H1 (cell line): Measurements from ENCODE around the gene LHPP. TPM values are rescaled to one million over a fixed set of nuclear protein-coding genes. Genes with fewer than 3 reads are reported as not detected.

Source experiments
- CTCF ChIA-PET: fragments of 300-600 bp; sonication (Branson Sonifier 250); formaldehyde crosslinking; loops from one replicate; lab custom pipeline; 2021; ENCODE audit not compliant: partially characterized antibody; lab: Charles Lee
- POLR2A ChIA-PET: fragments of 300-600 bp; sonication (Branson Sonifier 250); formaldehyde crosslinking; loops from one replicate; lab custom pipeline; 2021; ENCODE audit warnings: inconsistent platforms; ENCODE audit not compliant: partially characterized antibody; lab: Charles Lee
- DNase-seq, 2 experiments: peaks; one replicate each; pipeline versions ENCODE4 v3.0.0 to v3.0.0-alpha.2; 2010 to 2022; ENCODE audit warnings: low spot score in 2 of 2, low read depth in 1 of 2, mixed read lengths in 1 of 2
- FAIRE-seq: peaks from 2 replicates; lab custom pipeline; 2011; peaks lifted over from hg19 to GRCh38; lab: Jason Lieb, UNC
- H2AFZ ChIP-seq: 2 replicates; pipeline ENCODE4 v1.8.1; 2012; ENCODE audit warnings: low read length, inconsistent platforms
- H2AK5ac ChIP-seq: 2 replicates; pipeline ENCODE4 v1.6.1; 2013; ENCODE audit warnings: low read depth, low read length
- H2BK120ac ChIP-seq: replicated peaks from 2 replicates; pipeline ENCODE3; 2013; ENCODE audit warnings: low read depth, low read length, inconsistent platforms
- H2BK12ac ChIP-seq: 2 replicates; pipeline ENCODE4 v1.6.1; 2013; ENCODE audit warnings: low read depth, low read length
- H2BK15ac ChIP-seq: 2 replicates; pipeline ENCODE4 v1.6.1; 2013; ENCODE audit warnings: low read length
- H2BK20ac ChIP-seq: 2 replicates; pipeline ENCODE4 v1.6.1; 2013; ENCODE audit warnings: low read length
- H2BK5ac ChIP-seq: 2 replicates; pipeline ENCODE4 v1.6.1; 2013; ENCODE audit warnings: low read depth, low read length
- H3K14ac ChIP-seq: 2 replicates; pipeline ENCODE4 v1.6.1; 2013; ENCODE audit warnings: inconsistent platforms; ENCODE audit not compliant: insufficient read length
- H3K18ac ChIP-seq: 2 replicates; pipeline ENCODE4 v1.6.1; 2013; ENCODE audit warnings: low read length; ENCODE audit errors: extremely low read depth
- H3K23ac ChIP-seq: 2 replicates; pipeline ENCODE4 v1.6.1; 2013; ENCODE audit warnings: inconsistent platforms; ENCODE audit not compliant: insufficient read length
- H3K23me2 ChIP-seq: 2 replicates; pipeline ENCODE4 v1.6.1; 2013; ENCODE audit warnings: low read depth, low read length
- H3K27ac ChIP-seq: 2 replicates; pipeline ENCODE4 v1.6.1; 2011; ENCODE audit warnings: low read depth, low read length, inconsistent platforms
- H3K27me3 ChIP-seq, 4 experiments: replicated peaks in 1 of 4; 1 replicate in 1 of 4; 2 replicates in 3 of 4; pipeline versions ENCODE4 v1.6.1 to v1.8.1; 2011 to 2013; ENCODE audit warnings: low read length in 3 of 4, mild to moderate bottlenecking in 3 of 4, inconsistent platforms in 2 of 4, mixed read lengths in 2 of 4, moderate library complexity in 1 of 4; ENCODE audit not compliant: control insufficient read depth in 3 of 4, insufficient read depth in 3 of 4; ENCODE audit errors: extremely low read depth in 1 of 4
- H3K36me3 ChIP-seq, 4 experiments: 2 replicates each; pipeline versions ENCODE4 v1.6.1 to v1.8.1; 2011 to 2013; ENCODE audit warnings: mild to moderate bottlenecking in 4 of 4, low read length in 3 of 4, moderate library complexity in 2 of 4, control low read depth in 1 of 4, inconsistent platforms in 1 of 4; ENCODE audit not compliant: insufficient read depth in 4 of 4, control insufficient read depth in 2 of 4
- H3K4ac ChIP-seq: replicated peaks from 2 replicates; pipeline ENCODE3; 2013; ENCODE audit warnings: low read length, low read depth, mixed read lengths, inconsistent platforms; ENCODE audit not compliant: insufficient read length
- H3K4me1 ChIP-seq, 4 experiments: replicated peaks in 1 of 4; 1 replicate in 1 of 4; 2 replicates in 3 of 4; pipeline versions ENCODE4 v1.6.1 to v1.8.1; 2011 to 2013; ENCODE audit warnings: low read length in 3 of 4, inconsistent platforms in 2 of 4, mixed read lengths in 1 of 4; ENCODE audit not compliant: insufficient read depth in 4 of 4, control insufficient read depth in 3 of 4
- H3K4me2 ChIP-seq, 2 experiments: 2 replicates each; pipeline versions ENCODE4 v1.6.1 to v1.8.1; 2011 to 2013; ENCODE audit warnings: low read depth in 2 of 2, low read length in 2 of 2, control low read depth in 1 of 2, inconsistent platforms in 1 of 2, mild to moderate bottlenecking in 1 of 2; ENCODE audit not compliant: insufficient read depth in 1 of 2
- H3K4me3 ChIP-seq, 4 experiments: fragments of 200-600, 300-600 bp in 1 of 4; sonication (generic), shearing (Covaris generic), sonication (Bioruptor Twin) in 1 of 4; 2 replicates each; pipeline versions ENCODE4 v1.5.1 to v1.8.1; 2011 to 2016; ENCODE audit warnings: low read length in 4 of 4, low read depth in 3 of 4, control low read depth in 2 of 4, inconsistent platforms in 2 of 4, mild to moderate bottlenecking in 2 of 4, mixed read lengths in 1 of 4, moderate library complexity in 1 of 4; ENCODE audit not compliant: insufficient read depth in 2 of 4; ENCODE audit errors: extremely low read depth in 1 of 4
- H3K56ac ChIP-seq: replicated peaks from 2 replicates; pipeline ENCODE3; 2013; ENCODE audit warnings: low read depth, mild to moderate bottlenecking, mixed read lengths, low read length, inconsistent platforms; ENCODE audit not compliant: insufficient read length
- H3K79me1 ChIP-seq: 2 replicates; pipeline ENCODE4 v1.6.1; 2013; ENCODE audit warnings: low read depth, low read length, control low read depth
- H3K79me2 ChIP-seq, 2 experiments: 2 replicates each; pipeline versions ENCODE4 v1.6.1 to v1.8.1; 2012 to 2013; ENCODE audit warnings: low read length in 2 of 2, mild to moderate bottlenecking in 2 of 2, inconsistent platforms in 1 of 2; ENCODE audit not compliant: insufficient read depth in 2 of 2, control insufficient read depth in 1 of 2
- H3K9ac ChIP-seq, 4 experiments: replicated peaks in 1 of 4; 1 replicate in 1 of 4; 2 replicates in 3 of 4; pipeline versions ENCODE4 v1.6.1 to v1.8.1; 2011 to 2013; ENCODE audit warnings: low read depth in 3 of 4, low read length in 3 of 4, control low read depth in 2 of 4, mild to moderate bottlenecking in 2 of 4, moderate library complexity in 2 of 4, inconsistent platforms in 1 of 4; ENCODE audit errors: extremely low read depth in 1 of 4
- H3K9me3 ChIP-seq, 2 experiments: 2 replicates each; pipeline versions ENCODE4 v1.6.1 to v1.8.1; 2012 to 2013; ENCODE audit warnings: mild to moderate bottlenecking in 2 of 2, moderate library complexity in 2 of 2, control low read depth in 1 of 2, inconsistent platforms in 1 of 2, low read depth in 1 of 2, low read length in 1 of 2, mixed read lengths in 1 of 2; ENCODE audit not compliant: insufficient read depth in 2 of 2
- H4K20me1 ChIP-seq, 2 experiments: replicated peaks in 1 of 2; 2 replicates each; pipeline versions ENCODE3 to v1.8.1; 2011 to 2013; ENCODE audit warnings: inconsistent platforms in 2 of 2, low read length in 2 of 2, mild to moderate bottlenecking in 1 of 2; ENCODE audit not compliant: insufficient read depth in 2 of 2, control insufficient read depth in 1 of 2
- H4K5ac ChIP-seq: 2 replicates; pipeline ENCODE4 v1.6.1; 2013; ENCODE audit warnings: low read length, low read depth, mixed read lengths, inconsistent platforms; ENCODE audit not compliant: insufficient read length
- H4K8ac ChIP-seq: 2 replicates; pipeline ENCODE4 v1.8.0; 2013; ENCODE audit warnings: mild to moderate bottlenecking, moderate library complexity, low read length, inconsistent platforms; ENCODE audit not compliant: insufficient read depth; ENCODE audit errors: extremely low read depth
- H4K91ac ChIP-seq: replicated peaks from 2 replicates; pipeline ENCODE3; 2013; ENCODE audit warnings: low read length, mixed read lengths, inconsistent platforms; ENCODE audit not compliant: insufficient read length
- CHD1 ChIP-seq: IDR thresholded peaks from 2 replicates; pipeline ENCODE4 v1.6.1; 2012; ENCODE audit warnings: low read depth, low read length, improper control_type of control experiment
- CTBP2 ChIP-seq: IDR thresholded peaks from 2 replicates; pipeline ENCODE4 v1.7.0; 2011; ENCODE audit warnings: borderline replicate concordance, mild to moderate bottlenecking, moderate library complexity, mixed read lengths, low read length; ENCODE audit not compliant: insufficient read depth, insufficient read length
- RAD21 ChIP-seq, 2 experiments: IDR thresholded peaks in 1 of 2; conservative IDR thresholded peaks in 1 of 2; 2 replicates each; pipeline ENCODE4 v1.6.1; 2011; ENCODE audit warnings: low read depth in 2 of 2, low read length in 2 of 2, improper control_type of control experiment in 1 of 2, inconsistent platforms in 1 of 2, mild to moderate bottlenecking in 1 of 2, moderate library complexity in 1 of 2
- TAF7 ChIP-seq: optimal IDR thresholded peaks from 2 replicates; pipeline ENCODE3; 2011; ENCODE audit warnings: low read depth, mild to moderate bottlenecking, inconsistent platforms, low read length, moderate library complexity, borderline replicate concordance
- WGBS, 2 experiments: shearing (Covaris generic) in 1 of 2; methylation state at CpG; one replicate each; pipeline versions ENCODE4 v1.1.6 to v1.1.7; 2013 to 2015; ENCODE audit warnings: low lambda C conversion rate in 2 of 2, mixed read lengths in 2 of 2, inconsistent platforms in 1 of 2, low coverage in 1 of 2, missing lambda C conversion rate in 1 of 2; ENCODE audit not compliant: insufficient replicate concordance in 2 of 2, insufficient coverage in 1 of 2, insufficient read length in 1 of 2; ENCODE audit errors: extremely low coverage in 1 of 2, missing lambda C conversion rate in 1 of 2; 5-methylcytosine and 5-hydroxymethylcytosine counted together
- polyA plus RNA-seq, 7 experiments: library from polyadenylated mRNA; depleted of rRNA in 3 of 7; stranded (reverse) in 5 of 7; unstranded in 2 of 7; fragments of >200 nt in 5 of 7; fragments of 200-250 nt in 2 of 7; gene quantifications; 1 replicate in 5 of 7; 2 replicates in 1 of 7; 4 replicates in 1 of 7; pipeline versions ENCODE4 v1.2.1 to v1.2.3, GENCODE V29; 2011 to 2013; ENCODE audit warnings: missing spikeins in 2 of 7, mixed read lengths in 2 of 7
- total RNA-seq: library from RNA; stranded (reverse); fragmentation: NEBNext Ultra II Directional; extraction: Animal tissue kit (Norgen Biotek cat#: 25700); gene quantifications from 2 replicates; pipeline ENCODE4 v1.2.1, GENCODE V29; 2021
- TF ChIP-seq, protein P1 (sequence below), 3 experiments: IDR thresholded peaks; 1 replicate in 2 of 3; 2 replicates in 1 of 3; pipeline versions ENCODE4 v1.5.1 to v1.6.1; 2011; ENCODE audit warnings: low read length in 3 of 3, mild to moderate bottlenecking in 3 of 3, inconsistent platforms in 2 of 3, low read depth in 1 of 3, moderate library complexity in 1 of 3; ENCODE audit not compliant: insufficient read depth in 1 of 3; ENCODE audit errors: control extremely low read depth in 1 of 3

LHPP gene
- total and polyA plus RNA-seq, 2 of the 8 experiments (the other 6 are each of a cell fraction or from before 2014, with no cell fraction given): 26.0 to 45.0 TPM

DNA sequence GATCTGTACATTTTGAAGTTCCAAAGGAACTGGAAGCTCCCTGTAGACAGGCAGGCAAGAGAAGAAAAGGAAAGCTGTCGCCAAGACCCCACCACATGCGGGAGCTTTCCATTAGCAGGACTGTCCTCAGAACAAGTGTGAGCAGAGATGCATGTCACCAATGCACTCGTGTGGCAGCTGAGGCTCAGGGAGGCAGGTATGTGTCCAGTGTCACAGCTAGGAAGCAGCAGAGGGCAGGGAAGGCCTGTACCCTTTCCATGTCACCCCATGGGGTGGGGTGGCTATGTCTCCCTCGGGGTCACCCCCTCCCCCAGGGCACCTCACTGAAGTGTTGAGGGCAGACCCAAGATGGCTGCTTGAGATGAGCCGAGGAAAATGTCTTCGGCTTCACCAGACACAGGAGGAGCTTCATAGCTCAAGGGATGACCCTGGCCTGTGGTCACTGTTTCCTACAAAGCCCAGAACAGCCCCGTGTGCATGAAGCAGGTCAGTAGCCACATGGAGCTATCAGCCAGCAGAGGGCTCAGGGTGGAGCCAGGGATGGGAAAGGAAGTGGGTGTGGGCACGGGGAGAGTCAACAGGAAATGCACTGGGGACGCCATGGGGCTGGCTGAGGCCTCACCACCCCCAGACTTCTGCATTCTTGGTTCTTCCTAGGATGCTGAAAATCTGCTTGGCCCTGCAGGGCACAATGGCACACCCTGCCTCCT lies 186.0 kb downstream of the LHPP start:
- POLR2A ChIA-PET: no interaction called here
- Histone ChIP-seq H3K27ac (no peak overlapping the region), H2BK12ac (no peak overlapping the region; the same call in 1 of the 2 replicates), H2AK5ac (no peak overlapping the region), H3K4me3 (no peak overlapping the region)
- WGBS, 2 experiments: 86% methylated on average over 9 of the region's 9 CpGs; no CpG with 5 or more reads in 1 of the 2 experiments
- TF ChIP-seq TAF7 (no peak), CHD1 (no peak), RAD21 (IDR thresholded peaks at IDR 0.05 in 1 of 2, conservative IDR thresholded peaks at IDR 0.05 in 1 of 2; ENCODE audit: low read depth in 2 of 2, low read length in 2 of 2) (peak in 1 of 2 experiments; percentile 17; a peak in 1 of 4 replicates), CTBP2 (no peak)
- TF ChIP-seq, protein P1, sequence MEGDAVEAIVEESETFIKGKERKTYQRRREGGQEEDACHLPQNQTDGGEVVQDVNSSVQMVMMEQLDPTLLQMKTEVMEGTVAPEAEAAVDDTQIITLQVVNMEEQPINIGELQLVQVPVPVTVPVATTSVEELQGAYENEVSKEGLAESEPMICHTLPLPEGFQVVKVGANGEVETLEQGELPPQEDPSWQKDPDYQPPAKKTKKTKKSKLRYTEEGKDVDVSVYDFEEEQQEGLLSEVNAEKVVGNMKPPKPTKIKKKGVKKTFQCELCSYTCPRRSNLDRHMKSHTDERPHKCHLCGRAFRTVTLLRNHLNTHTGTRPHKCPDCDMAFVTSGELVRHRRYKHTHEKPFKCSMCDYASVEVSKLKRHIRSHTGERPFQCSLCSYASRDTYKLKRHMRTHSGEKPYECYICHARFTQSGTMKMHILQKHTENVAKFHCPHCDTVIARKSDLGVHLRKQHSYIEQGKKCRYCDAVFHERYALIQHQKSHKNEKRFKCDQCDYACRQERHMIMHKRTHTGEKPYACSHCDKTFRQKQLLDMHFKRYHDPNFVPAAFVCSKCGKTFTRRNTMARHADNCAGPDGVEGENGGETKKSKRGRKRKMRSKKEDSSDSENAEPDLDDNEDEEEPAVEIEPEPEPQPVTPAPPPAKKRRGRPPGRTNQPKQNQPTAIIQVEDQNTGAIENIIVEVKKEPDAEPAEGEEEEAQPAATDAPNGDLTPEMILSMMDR (IDR thresholded peaks at IDR 0.05; ENCODE audit: control extremely low read depth in 1 of 3, insufficient read depth in 1 of 3, low read depth in 1 of 3, low read length in 3 of 3): peak in 2 of 3 experiments; percentile 15 to 20; a peak in 2 of 4 replicates
- TF ChIP-seq, all 59 proteins: peak for 2
- H3K4me1 ChIP-seq: peaks cover 0 to 24% (median 17%) of the 10 kb centered on the region in 4 experiments; a peak in 6 of 7 replicates
- H2BK20ac ChIP-seq: peak overlapping the region; percentile 5; the same call in 1 of the 2 replicates
- H3K18ac ChIP-seq: peak overlapping the region; percentile 15; the same call in 1 of the 2 replicates
- H3K4ac ChIP-seq: no peak overlapping the region
- no peak overlapping the region for H3K14ac ChIP-seq
- no peak overlapping the region for H2BK120ac ChIP-seq
- no peak overlapping the region for H3K4me2 ChIP-seq
- H3K9ac ChIP-seq: no peak overlapping the region
- no peaks in the 10 kb centered on the region; the same call in 1 of the 2 replicates for H3K79me1 ChIP-seq
- CTCF ChIA-PET: interaction anchor here (0.6 to 2.2 kb wide), 17 partner anchors 10 to 320 kb away, joined by 3 to 11 read pairs (median 3); no protein-coding TSS in a partner anchor
- H2BK5ac ChIP-seq: 0 out of 2 replicates have a peak overlapping the region, but pooled peaks have one; percentile 19
- no peaks in the 10 kb centered on the region for H3K36me3 ChIP-seq
- H3K9me3 ChIP-seq: no peaks in the 10 kb centered on the region
- peaks cover 1 to 2% of the 10 kb centered on the region in 2 experiments for H4K20me1 ChIP-seq
- no peak overlapping the region for H4K5ac ChIP-seq
- H3K23ac ChIP-seq: no peak overlapping the region
- no peak overlapping the region for H4K91ac ChIP-seq
- no peak overlapping the region for H2BK15ac ChIP-seq
- no peaks in the 10 kb centered on the region for H3K79me2 ChIP-seq
- H3K56ac ChIP-seq: no peak overlapping the region
- no peaks in the 10 kb centered on the region for H3K27me3 ChIP-seq
- FAIRE-seq (no peak), DNase-seq (no peak)
- no peak overlapping the region; the same call in 1 of the 2 replicates for H4K8ac ChIP-seq
- H3K23me2 ChIP-seq: no peaks in the 10 kb centered on the region
- H2AFZ ChIP-seq: no peak overlapping the region
